Nephron (organoid): ENCODE results near the gene GNLY.
"Not testable (repeated sequence)": the region's sequence is repeated elsewhere in the genome, so short reads cannot be mapped to it uniquely, and the experiment has no call there.

Source experiments
- H3K27ac Mint-ChIP-seq, 3 experiments: 2 replicates each; pipeline ENCODE4 v1.8.0; 2020; ENCODE audit warnings: mixed read lengths in 3 of 3, mild to moderate bottlenecking in 2 of 3, moderate library complexity in 1 of 3
- H3K27me3 Mint-ChIP-seq: 2 replicates; pipeline ENCODE4 v1.8.0; 2021; ENCODE audit warnings: low read depth, mild to moderate bottlenecking, moderate library complexity, mixed read lengths
- H3K36me3 Mint-ChIP-seq: 2 replicates; pipeline ENCODE4 v1.8.0; 2020; ENCODE audit warnings: low read depth, mixed read lengths
- H3K4me1 Mint-ChIP-seq: 2 replicates; pipeline ENCODE4 v1.8.0; 2020; ENCODE audit warnings: mixed read lengths
- H3K4me3 Mint-ChIP-seq, 3 experiments: 2 replicates each; pipeline ENCODE4 v1.8.0; 2020; ENCODE audit warnings: mild to moderate bottlenecking in 3 of 3, mixed read lengths in 3 of 3, moderate library complexity in 2 of 3
- H3K9me3 Mint-ChIP-seq: 2 replicates; pipeline ENCODE4 v1.8.0; 2020; ENCODE audit warnings: mixed read lengths
- CTCF ChIP-seq, 3 experiments: fragments of 200-600 bp; sonication (generic); IDR thresholded peaks; one replicate each; pipeline ENCODE4 v1.5.0; 2021; ENCODE audit warnings: antibody characterized with exemption in 3 of 3; ENCODE audit not compliant: unreplicated experiment in 3 of 3

Gene GNLY

GRCh38 chr2:85655961-85656417 is 38.2 kb upstream of the GNLY start:
- TF ChIP-seq CTCF (IDR thresholded peaks at IDR 0.05; ENCODE audit: unreplicated experiment in 3 of 3): no peak
- Mint-ChIP-seq H3K4me1 (no peaks in the 10 kb centered on the region), H3K27ac (peak overlapping the region in 1 of 3 experiments; percentile 49), H3K9me3 (no peaks in the 10 kb centered on the region), H3K27me3 (no peaks in the 10 kb centered on the region), H3K4me3 (no peak overlapping the region), H3K36me3 (peaks cover 38% of the 10 kb centered on the region)

GRCh38 chr2:85656468-85656867 is 37.7 kb upstream of the GNLY start:
- no peak for TF ChIP-seq CTCF (IDR thresholded peaks at IDR 0.05; ENCODE audit: unreplicated experiment in 3 of 3)
- Mint-ChIP-seq H3K27ac (peak overlapping the region in 1 of 3 experiments; percentile 49), H3K27me3 (no peaks in the 10 kb centered on the region), H3K4me1 (no peaks in the 10 kb centered on the region), H3K36me3 (peaks cover 33% of the 10 kb centered on the region), H3K9me3 (no peaks in the 10 kb centered on the region), H3K4me3 (no peak overlapping the region)

GRCh38 chr2:85657399-85657798 is 36.8 kb upstream of the GNLY start:
- H3K27me3 Mint-ChIP-seq, H3K4me1 Mint-ChIP-seq, H3K4me3 Mint-ChIP-seq, H3K9me3 Mint-ChIP-seq, H3K27ac Mint-ChIP-seq: not testable (repeated sequence)
- H3K36me3 Mint-ChIP-seq: peaks cover 27% of the 10 kb centered on the region

GRCh38 chr2:85659324-85659981 is 34.7 kb upstream of the GNLY start:
- Mint-ChIP-seq H3K4me1 (no peaks in the 10 kb centered on the region), H3K36me3 (peaks cover 14% of the 10 kb centered on the region), H3K27ac (no peak overlapping the region), H3K4me3 (no peak overlapping the region), H3K9me3 (no peaks in the 10 kb centered on the region), H3K27me3 (no peaks in the 10 kb centered on the region)
- TF ChIP-seq CTCF (IDR thresholded peaks at IDR 0.05; ENCODE audit: unreplicated experiment in 3 of 3): no peak

GRCh38 chr2:85660301-85660700 is 33.9 kb upstream of the GNLY start:
- not testable (repeated sequence) for H3K9me3 Mint-ChIP-seq, H3K27ac Mint-ChIP-seq, H3K27me3 Mint-ChIP-seq, H3K4me3 Mint-ChIP-seq, H3K4me1 Mint-ChIP-seq
- H3K36me3 Mint-ChIP-seq: peaks cover 14% of the 10 kb centered on the region

GRCh38 chr2:85660725-85661124 is 33.4 kb upstream of the GNLY start:
- H3K4me3 Mint-ChIP-seq: no peak overlapping the region
- H3K27ac Mint-ChIP-seq: no peak overlapping the region

More at GRCh38 chr2:85660725-85661124, 33.4 kb upstream of the GNLY start:
- H3K27me3 Mint-ChIP-seq: peaks cover 4% of the 10 kb centered on the region
- peaks cover 14% of the 10 kb centered on the region for H3K36me3 Mint-ChIP-seq
- no peaks in the 10 kb centered on the region for H3K4me1 Mint-ChIP-seq
- no peaks in the 10 kb centered on the region for H3K9me3 Mint-ChIP-seq
- TF ChIP-seq CTCF (IDR thresholded peaks at IDR 0.05; ENCODE audit: unreplicated experiment in 3 of 3): no peak
